GM12874 (cell line): ENCODE measurements around the gene RNU5D-1.

Experiments used
- TF ChIP-seq, protein P1 (sequence below): IDR thresholded peaks from 2 replicates; pipeline ENCODE4 v1.5.1; 2011; ENCODE audit warnings: low read depth, mild to moderate bottlenecking, control low read depth, low read length, moderate library complexity; ENCODE audit not compliant: insufficient read depth

Gene RNU5D-1

DNA sequence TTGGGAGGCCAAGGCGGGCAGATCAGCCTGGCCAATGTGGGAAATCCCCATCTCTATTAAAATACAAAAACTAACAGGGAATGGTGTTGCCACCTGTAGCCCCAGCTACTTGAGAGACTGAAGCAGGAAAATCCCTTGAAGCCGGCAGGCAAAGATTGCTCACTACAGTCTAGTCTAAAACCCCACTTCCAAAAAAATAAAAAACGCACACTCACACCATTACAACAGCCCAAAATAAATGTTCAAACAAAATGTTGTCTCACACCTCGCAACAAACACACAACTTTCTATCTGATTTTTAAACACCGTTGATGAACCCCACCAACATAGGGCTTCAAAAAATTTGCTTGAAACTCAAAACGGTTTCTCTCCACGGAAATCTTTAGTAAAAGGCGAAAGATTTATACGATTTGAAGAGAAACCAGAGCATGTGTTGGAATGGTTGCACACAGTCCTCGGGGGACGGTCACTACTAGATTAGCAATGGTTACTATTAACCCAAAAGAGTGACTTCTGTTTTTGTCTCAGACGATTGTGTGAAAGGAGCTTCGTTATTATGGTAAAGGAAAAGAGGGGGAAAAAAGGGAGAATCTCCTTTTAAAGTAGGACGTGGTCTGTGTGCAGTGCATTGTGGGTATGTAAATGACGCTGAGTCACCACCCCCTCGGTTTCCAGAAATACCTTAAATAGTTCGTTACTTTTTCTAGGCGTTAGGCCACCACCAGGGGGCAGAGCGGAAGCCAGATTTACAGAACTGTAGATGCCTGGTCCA lies at the start of gene RNU5D-1:
RNU5D-1 (minus strand) TSS at position 430 of the 772 bp plus-strand sequence.
- TF ChIP-seq, protein P1, sequence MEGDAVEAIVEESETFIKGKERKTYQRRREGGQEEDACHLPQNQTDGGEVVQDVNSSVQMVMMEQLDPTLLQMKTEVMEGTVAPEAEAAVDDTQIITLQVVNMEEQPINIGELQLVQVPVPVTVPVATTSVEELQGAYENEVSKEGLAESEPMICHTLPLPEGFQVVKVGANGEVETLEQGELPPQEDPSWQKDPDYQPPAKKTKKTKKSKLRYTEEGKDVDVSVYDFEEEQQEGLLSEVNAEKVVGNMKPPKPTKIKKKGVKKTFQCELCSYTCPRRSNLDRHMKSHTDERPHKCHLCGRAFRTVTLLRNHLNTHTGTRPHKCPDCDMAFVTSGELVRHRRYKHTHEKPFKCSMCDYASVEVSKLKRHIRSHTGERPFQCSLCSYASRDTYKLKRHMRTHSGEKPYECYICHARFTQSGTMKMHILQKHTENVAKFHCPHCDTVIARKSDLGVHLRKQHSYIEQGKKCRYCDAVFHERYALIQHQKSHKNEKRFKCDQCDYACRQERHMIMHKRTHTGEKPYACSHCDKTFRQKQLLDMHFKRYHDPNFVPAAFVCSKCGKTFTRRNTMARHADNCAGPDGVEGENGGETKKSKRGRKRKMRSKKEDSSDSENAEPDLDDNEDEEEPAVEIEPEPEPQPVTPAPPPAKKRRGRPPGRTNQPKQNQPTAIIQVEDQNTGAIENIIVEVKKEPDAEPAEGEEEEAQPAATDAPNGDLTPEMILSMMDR = peak; percentile 78

GRCh38 chr1:44780583-44781121 lies 49.7 kb upstream of the RNU5D-1 start:
- TF ChIP-seq, protein P1 = no peak

DNA sequence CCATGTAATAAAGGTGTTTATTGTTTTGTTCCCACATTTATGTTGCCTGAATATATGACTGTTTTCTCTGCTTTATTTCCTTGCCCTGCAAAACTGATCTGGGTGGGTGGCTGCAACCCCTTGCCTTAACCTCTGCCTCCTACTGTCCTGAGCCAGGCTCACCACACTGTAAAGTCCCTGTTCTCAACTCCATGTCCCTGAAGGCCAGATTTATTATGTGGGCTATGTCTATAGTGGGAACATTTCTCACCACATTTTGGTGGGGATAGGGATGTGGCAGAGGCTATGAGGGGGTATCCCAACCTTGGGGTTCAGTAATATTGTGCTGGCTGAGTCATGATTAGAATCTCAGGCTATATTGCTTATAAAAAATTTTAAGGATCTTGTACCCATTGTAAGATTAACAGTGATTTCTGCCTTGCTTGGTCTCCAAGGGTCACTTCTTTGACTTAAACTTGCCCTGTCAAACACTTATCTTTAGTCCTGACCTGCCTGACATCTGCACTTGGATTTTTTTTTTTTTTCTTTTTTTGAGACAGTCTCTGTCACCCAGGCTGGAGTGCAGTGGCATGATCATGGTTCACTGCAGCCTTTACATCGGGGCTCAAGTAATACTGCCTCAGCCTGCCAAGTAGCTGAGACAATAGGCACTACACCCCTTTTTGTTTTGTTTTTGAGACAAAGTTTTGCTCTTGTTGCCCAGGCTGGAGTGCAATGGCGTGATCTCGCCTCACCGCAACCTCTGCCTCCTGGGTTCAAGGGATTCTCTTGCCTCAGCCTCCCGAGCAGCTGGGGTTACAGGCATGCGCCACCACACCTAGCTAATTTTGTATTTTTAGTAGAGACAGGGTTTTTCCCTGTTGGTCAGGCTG lies 48.0 kb upstream of the RNU5D-1 start:
- TF ChIP-seq, protein P1 = no peak

GRCh38 chr1:44777969-44778635 lies 47.1 kb upstream of the RNU5D-1 start:
- TF ChIP-seq, protein P1 = no peak

DNA sequence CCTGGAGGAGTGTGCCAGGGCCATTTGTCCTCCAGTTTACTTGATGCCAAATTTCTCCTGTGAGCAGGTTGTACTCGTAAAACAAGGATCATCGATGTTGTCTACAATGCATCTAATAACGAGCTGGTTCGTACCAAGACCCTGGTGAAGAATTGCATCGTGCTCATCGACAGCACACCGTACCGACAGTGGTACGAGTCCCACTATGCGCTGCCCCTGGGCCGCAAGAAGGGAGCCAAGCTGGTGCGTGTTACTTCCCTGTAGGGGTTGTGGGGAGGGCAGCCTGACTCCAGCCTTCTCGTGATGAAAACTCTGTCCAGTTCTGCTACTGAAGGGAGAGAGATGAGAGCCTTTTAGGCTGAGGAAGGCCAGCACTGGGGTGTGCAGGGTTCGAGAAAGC lies 46.6 kb upstream of the RNU5D-1 start:
- TF ChIP-seq, protein P1 = no peak

GRCh38 chr1:44776730-44777068 lies 45.7 kb upstream of the RNU5D-1 start:
- TF ChIP-seq, protein P1 = no peak
